Ishikawa (cell line): ENCODE results near the gene GABARAPL2.

Source experiments
- RAD21 ChIP-seq: IDR thresholded peaks from 2 replicates; pipeline ENCODE4 v1.6.1; 2012; ENCODE audit warnings: low read depth
- YY1 ChIP-seq: IDR thresholded peaks from 2 replicates; pipeline ENCODE4 v1.6.1; 2012; ENCODE audit warnings: low read depth
- TF ChIP-seq, protein P1 (sequence below): IDR thresholded peaks from 2 replicates; pipeline ENCODE4 v1.6.1; 2012

DNA sequence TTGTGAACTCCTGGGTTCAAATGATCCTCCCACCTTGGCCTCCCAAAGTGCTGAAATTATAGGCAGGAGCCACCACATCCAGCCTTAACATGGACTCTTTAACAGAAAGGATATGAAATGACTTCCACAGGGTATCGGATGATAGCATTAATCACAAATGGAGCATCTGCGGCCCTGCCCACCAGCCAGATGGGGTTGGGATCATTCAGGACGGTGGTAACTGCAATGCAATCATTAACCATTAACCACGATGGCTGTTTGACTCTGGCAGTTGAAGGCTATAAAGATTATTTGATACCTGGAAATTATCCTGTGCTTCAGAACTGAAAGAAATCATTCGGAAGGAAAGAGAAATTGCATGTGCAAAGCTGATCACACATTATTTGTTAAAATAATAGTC is 24.9 kb upstream of the GABARAPL2 start:
- TF ChIP-seq YY1 (no peak), RAD21 (no peak)
- TF ChIP-seq, protein P1, sequence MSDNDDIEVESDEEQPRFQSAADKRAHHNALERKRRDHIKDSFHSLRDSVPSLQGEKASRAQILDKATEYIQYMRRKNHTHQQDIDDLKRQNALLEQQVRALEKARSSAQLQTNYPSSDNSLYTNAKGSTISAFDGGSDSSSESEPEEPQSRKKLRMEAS: no peak
